Fibroblast of lung (primary cell): ENCODE data around the gene TUT1. TPM values are rescaled to one million over a fixed set of nuclear protein-coding genes. Genes with fewer than 3 reads are reported as not detected.
"Not testable (repeated sequence)": the region's sequence is repeated elsewhere in the genome, so short reads cannot be mapped to it uniquely, and the experiment has no call there.

Experiments used
- DNase-seq, 2 donors: peaks; one replicate each; pipeline versions ENCODE4 v3.0.0 to v3.0.0-alpha.2; 2010; ENCODE audit warnings: low read depth in 2 of 2
- H2AFZ ChIP-seq: 2 replicates; pipeline ENCODE4 v1.5.1; 2012; ENCODE audit warnings: low read length, control low read depth, inconsistent platforms
- H3K27ac ChIP-seq: 2 replicates; pipeline ENCODE4 v1.5.1; 2011; ENCODE audit warnings: low read length, control low read depth; ENCODE audit not compliant: insufficient read depth
- H3K27me3 ChIP-seq: 2 replicates; pipeline ENCODE4 v1.5.1; 2011; ENCODE audit warnings: mild to moderate bottlenecking, low read length; ENCODE audit not compliant: control insufficient read depth, insufficient read depth
- H3K36me3 ChIP-seq: 2 replicates; pipeline ENCODE4 v1.5.1; 2011; ENCODE audit warnings: low read length; ENCODE audit not compliant: control insufficient read depth, insufficient read depth
- H3K4me1 ChIP-seq: 2 replicates; pipeline ENCODE4 v1.5.1; 2011; ENCODE audit warnings: low read length; ENCODE audit not compliant: control insufficient read depth, insufficient read depth; ENCODE audit errors: extremely low read depth
- H3K4me2 ChIP-seq: 2 replicates; pipeline ENCODE4 v1.5.1; 2011; ENCODE audit warnings: low read length, control low read depth; ENCODE audit not compliant: insufficient read depth; ENCODE audit errors: extremely low read depth
- H3K4me3 ChIP-seq, 4 experiments: fragments of 200-600 bp in 1 of 4; sonication (generic) in 1 of 4; replicated peaks in 1 of 4; 2 replicates each; pipeline ENCODE4 v1.5.1; 2011 to 2016; ENCODE audit warnings: low read length in 4 of 4, low read depth in 3 of 4, mild to moderate bottlenecking in 3 of 4, control low read depth in 2 of 4, inconsistent platforms in 1 of 4, mixed read lengths in 1 of 4; ENCODE audit not compliant: insufficient read depth in 1 of 4; ENCODE audit errors: control extremely low read depth in 1 of 4
- H3K79me2 ChIP-seq: 2 replicates; pipeline ENCODE4 v1.5.1; 2012; ENCODE audit warnings: mild to moderate bottlenecking, low read length, inconsistent platforms; ENCODE audit not compliant: control insufficient read depth, insufficient read depth
- H3K9ac ChIP-seq: 2 replicates; pipeline ENCODE4 v1.5.1; 2011; ENCODE audit warnings: mild to moderate bottlenecking, low read length, control low read depth; ENCODE audit not compliant: insufficient read depth
- H3K9me3 ChIP-seq: 2 replicates; pipeline ENCODE4 v1.5.1; 2012; ENCODE audit warnings: low read depth, low read length; ENCODE audit not compliant: control insufficient read depth, insufficient read depth
- H4K20me1 ChIP-seq: 2 replicates; pipeline ENCODE4 v1.5.1; 2011; ENCODE audit warnings: low read length; ENCODE audit not compliant: control insufficient read depth, insufficient read depth; ENCODE audit errors: extremely low read depth
- EZH2 ChIP-seq: IDR thresholded peaks from 2 replicates; pipeline ENCODE4 v1.5.1; 2012; ENCODE audit warnings: low read length, control low read depth, mild to moderate bottlenecking; ENCODE audit errors: missing control alignments
- polyA plus RNA-seq, 2 donors: library from polyadenylated mRNA; depleted of rRNA in 1 of 2; stranded (reverse) in 1 of 2; unstranded in 1 of 2; fragments of >200 nt; gene quantifications; 2 replicates each; pipeline ENCODE4 v1.2.1, GENCODE V29; 2011 to 2012; ENCODE audit warnings: missing spikeins in 1 of 2
- total RNA-seq: library from RNA; depleted of rRNA; stranded (reverse); fragments of >200 nt; gene quantifications from 2 replicates; pipeline ENCODE4 v1.2.1, GENCODE V29; 2014
- TF ChIP-seq, protein P1 (sequence below), 2 donors: IDR thresholded peaks in 1 of 2; conservative IDR thresholded peaks in 1 of 2; 1 replicate in 1 of 2; 2 replicates in 1 of 2; pipeline ENCODE4 v1.5.1; 2011 to 2012; ENCODE audit warnings: low read length in 2 of 2, control low read depth in 1 of 2, inconsistent platforms in 1 of 2, low read depth in 1 of 2, mild to moderate bottlenecking in 1 of 2

Gene TUT1
- total and polyA plus RNA-seq, 2 donors (not counting 1 experiment from before 2014, with no cell fraction given): 5.5 to 7.8 TPM

GRCh38 chr11:62622476-62623089, 31.3 kb upstream of the TUT1 start:
- Histone ChIP-seq H3K4me1 (peaks cover 4% of the 10 kb centered on the region), H3K27ac (peak overlapping the region; percentile 70), H3K27me3 (no peaks in the 10 kb centered on the region), H4K20me1 (no peaks in the 10 kb centered on the region), H3K9me3 (no peaks in the 10 kb centered on the region), H3K4me3 (peak overlapping the region in 2 of 4 experiments; percentile 37 to 84), H2AFZ (no peak overlapping the region), H3K36me3 (peaks cover 5% of the 10 kb centered on the region), H3K79me2 (peaks cover 4% of the 10 kb centered on the region), H3K9ac (no peak overlapping the region), H3K4me2 (peak overlapping the region; percentile 36)
- DNase-seq: no peak
- TF ChIP-seq EZH2: no peak
- TF ChIP-seq, protein P1, sequence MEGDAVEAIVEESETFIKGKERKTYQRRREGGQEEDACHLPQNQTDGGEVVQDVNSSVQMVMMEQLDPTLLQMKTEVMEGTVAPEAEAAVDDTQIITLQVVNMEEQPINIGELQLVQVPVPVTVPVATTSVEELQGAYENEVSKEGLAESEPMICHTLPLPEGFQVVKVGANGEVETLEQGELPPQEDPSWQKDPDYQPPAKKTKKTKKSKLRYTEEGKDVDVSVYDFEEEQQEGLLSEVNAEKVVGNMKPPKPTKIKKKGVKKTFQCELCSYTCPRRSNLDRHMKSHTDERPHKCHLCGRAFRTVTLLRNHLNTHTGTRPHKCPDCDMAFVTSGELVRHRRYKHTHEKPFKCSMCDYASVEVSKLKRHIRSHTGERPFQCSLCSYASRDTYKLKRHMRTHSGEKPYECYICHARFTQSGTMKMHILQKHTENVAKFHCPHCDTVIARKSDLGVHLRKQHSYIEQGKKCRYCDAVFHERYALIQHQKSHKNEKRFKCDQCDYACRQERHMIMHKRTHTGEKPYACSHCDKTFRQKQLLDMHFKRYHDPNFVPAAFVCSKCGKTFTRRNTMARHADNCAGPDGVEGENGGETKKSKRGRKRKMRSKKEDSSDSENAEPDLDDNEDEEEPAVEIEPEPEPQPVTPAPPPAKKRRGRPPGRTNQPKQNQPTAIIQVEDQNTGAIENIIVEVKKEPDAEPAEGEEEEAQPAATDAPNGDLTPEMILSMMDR (conservative IDR thresholded peaks at IDR 0.05 in 1 of 2, IDR thresholded peaks at IDR 0.05 in 1 of 2; ENCODE audit: low read depth in 1 of 2, low read length in 2 of 2): no peak

DNA sequence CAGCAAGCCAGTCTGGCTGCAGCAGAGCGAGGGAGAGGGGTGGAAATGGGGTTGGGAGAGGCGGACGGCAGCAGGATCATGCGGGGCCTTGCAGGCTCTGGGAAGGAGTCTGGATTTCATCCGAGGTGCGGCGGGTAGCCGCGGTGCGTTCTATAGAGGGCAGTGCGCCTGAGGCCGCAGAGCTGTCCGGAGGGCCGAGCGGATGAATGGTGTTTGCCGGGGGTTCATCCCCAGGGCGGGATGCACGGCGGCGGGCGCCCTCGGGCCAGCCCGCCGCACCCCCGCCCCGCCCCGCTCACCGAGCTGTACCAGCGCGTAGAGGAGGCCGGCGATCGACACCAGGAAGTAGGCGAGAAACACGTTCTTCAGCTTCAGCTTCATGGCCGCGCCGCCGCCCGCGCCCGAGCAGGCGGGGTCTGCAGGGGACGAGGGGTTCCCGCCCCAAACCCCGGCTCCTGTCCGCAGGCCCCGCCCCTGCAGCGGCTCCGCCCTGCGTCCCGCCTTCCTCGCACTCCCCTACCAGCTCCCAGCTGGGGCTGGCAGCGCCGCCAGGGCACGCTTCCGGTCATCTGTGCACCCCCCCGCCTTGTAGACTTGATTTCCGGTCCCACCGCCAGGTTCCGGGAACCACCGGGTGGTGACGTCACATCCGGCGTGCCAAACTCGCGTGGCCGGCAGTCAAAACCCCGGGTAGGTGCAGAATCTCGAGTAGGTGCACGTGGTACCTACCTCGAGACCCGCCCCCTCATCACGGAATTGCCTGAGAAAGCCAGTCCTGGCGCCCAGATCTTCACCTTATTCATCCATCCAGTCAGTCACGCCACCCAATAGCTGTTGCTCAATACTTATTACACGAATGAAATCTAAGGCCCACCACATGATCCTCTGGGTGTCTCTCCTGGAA, 30.5 kb upstream of the TUT1 start, which contains the start of gene B3GAT3:
Gene B3GAT3, minus strand, starts transcription at position 420 of the 904 bp plus-strand sequence. Its CDS starts 39 bp downstream, at position 381.
- Histone ChIP-seq H3K9ac (peak within 1 kb of the TSS; percentile 64), H3K4me3 (peak within 1 kb of the TSS; percentile 84 to 95 (median 86)), H3K4me2 (peak within 1 kb of the TSS; percentile 98), H3K36me3 (peaks cover 7% of the 10 kb centered on the region), H3K9me3 (no peaks in the 10 kb centered on the region), H4K20me1 (no peaks in the 10 kb centered on the region), H3K27me3 (no peaks in the 10 kb centered on the region), H3K79me2 (peaks cover 4% of the 10 kb centered on the region), H3K27ac (peak within 1 kb of the TSS; percentile 70), H3K4me1 (peaks cover 4% of the 10 kb centered on the region), H2AFZ (peak within 1 kb of the TSS; percentile 25)
- peak; percentile 98 to 99 for DNase-seq
- TF ChIP-seq EZH2: no peak
- TF ChIP-seq, protein P1 (conservative IDR thresholded peaks at IDR 0.05 in 1 of 2, IDR thresholded peaks at IDR 0.05 in 1 of 2; ENCODE audit: low read depth in 1 of 2, low read length in 2 of 2): no peak

- no peaks in the 10 kb centered on the region for H4K20me1 ChIP-seq
- H2AFZ ChIP-seq: peak overlapping the region; percentile 25
- peaks cover 4% of the 10 kb centered on the region for H3K4me1 ChIP-seq
- no peak for DNase-seq
- no peaks in the 10 kb centered on the region for H3K9me3 ChIP-seq
- H3K4me3 ChIP-seq: peak overlapping the region; percentile 84 to 95 (median 86)
- peaks cover 4% of the 10 kb centered on the region for H3K79me2 ChIP-seq
- H3K27me3 ChIP-seq: no peaks in the 10 kb centered on the region
- H3K4me2 ChIP-seq: peak overlapping the region; percentile 98
- H3K9ac ChIP-seq: peak overlapping the region; percentile 64
- TF ChIP-seq, protein P1 (conservative IDR thresholded peaks at IDR 0.05 in 1 of 2, IDR thresholded peaks at IDR 0.05 in 1 of 2; ENCODE audit: low read depth in 1 of 2, low read length in 2 of 2): no peak
- TF ChIP-seq EZH2: no peak
- H3K27ac ChIP-seq: peak overlapping the region; percentile 70
- peaks cover 8% of the 10 kb centered on the region for H3K36me3 ChIP-seq
These were observed 29.8 kb upstream of the TUT1 start for GRCh38 chr11:62621027-62621566.

GRCh38 chr11:62616957-62617356, 25.6 kb upstream of the TUT1 start:
- H3K36me3 ChIP-seq, H3K9ac ChIP-seq, DNase-seq, H3K9me3 ChIP-seq, H3K4me1 ChIP-seq, H3K4me3 ChIP-seq, H3K4me2 ChIP-seq, H3K27me3 ChIP-seq, H2AFZ ChIP-seq, H4K20me1 ChIP-seq, H3K79me2 ChIP-seq, H3K27ac ChIP-seq: not testable (repeated sequence)
